ENCODE measurements around the gene FIGNL1.
A peak's percentile ranks its signal among the peaks of the same experiment; 100 is the strongest.

The FIGNL1 gene

GRCh38 chr7:50405221-50405620 lies 44.9 kb downstream of the FIGNL1 start:
- Histone ChIP-seq H3K36me3 (replicated peaks; ENCODE audit: low read depth, low read length) (peaks cover 46% of the 10 kb centered on the region), H3K27me3 (ENCODE audit: low read depth, low read length) (no peaks in the 10 kb centered on the region), H3K27ac (ENCODE audit: low read length) (peak overlapping the region; percentile 60), H3K9me3 (ENCODE audit: insufficient read depth, low read length) (no peaks in the 10 kb centered on the region), H3K9ac (ENCODE audit: low read length) (peak overlapping the region; percentile 12; the same call in 1 of the 2 replicates), H3K4me2 (ENCODE audit: low read length) (peak overlapping the region; percentile 72), H4K20me1 (ENCODE audit: insufficient read depth, low read length) (peaks cover 19% of the 10 kb centered on the region), H3K79me2 (ENCODE audit: low read length) (peaks cover 33% of the 10 kb centered on the region), H2AFZ (ENCODE audit: low read depth, low read length) (no peak overlapping the region), H3K4me1 (ENCODE audit: low read length) (peaks cover 77% of the 10 kb centered on the region), H3K4me3 (ENCODE audit: low read length) (peak overlapping the region; percentile 37; the same call in 1 of the 2 replicates)
- no peak for TF ChIP-seq EZH2phosphoT487 (IDR thresholded peaks at IDR 0.05; ENCODE audit: low read depth)
- TF ChIP-seq, protein P1, sequence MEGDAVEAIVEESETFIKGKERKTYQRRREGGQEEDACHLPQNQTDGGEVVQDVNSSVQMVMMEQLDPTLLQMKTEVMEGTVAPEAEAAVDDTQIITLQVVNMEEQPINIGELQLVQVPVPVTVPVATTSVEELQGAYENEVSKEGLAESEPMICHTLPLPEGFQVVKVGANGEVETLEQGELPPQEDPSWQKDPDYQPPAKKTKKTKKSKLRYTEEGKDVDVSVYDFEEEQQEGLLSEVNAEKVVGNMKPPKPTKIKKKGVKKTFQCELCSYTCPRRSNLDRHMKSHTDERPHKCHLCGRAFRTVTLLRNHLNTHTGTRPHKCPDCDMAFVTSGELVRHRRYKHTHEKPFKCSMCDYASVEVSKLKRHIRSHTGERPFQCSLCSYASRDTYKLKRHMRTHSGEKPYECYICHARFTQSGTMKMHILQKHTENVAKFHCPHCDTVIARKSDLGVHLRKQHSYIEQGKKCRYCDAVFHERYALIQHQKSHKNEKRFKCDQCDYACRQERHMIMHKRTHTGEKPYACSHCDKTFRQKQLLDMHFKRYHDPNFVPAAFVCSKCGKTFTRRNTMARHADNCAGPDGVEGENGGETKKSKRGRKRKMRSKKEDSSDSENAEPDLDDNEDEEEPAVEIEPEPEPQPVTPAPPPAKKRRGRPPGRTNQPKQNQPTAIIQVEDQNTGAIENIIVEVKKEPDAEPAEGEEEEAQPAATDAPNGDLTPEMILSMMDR (IDR thresholded peaks at IDR 0.05; ENCODE audit: low read depth, low read length) = no peak

DNA sequence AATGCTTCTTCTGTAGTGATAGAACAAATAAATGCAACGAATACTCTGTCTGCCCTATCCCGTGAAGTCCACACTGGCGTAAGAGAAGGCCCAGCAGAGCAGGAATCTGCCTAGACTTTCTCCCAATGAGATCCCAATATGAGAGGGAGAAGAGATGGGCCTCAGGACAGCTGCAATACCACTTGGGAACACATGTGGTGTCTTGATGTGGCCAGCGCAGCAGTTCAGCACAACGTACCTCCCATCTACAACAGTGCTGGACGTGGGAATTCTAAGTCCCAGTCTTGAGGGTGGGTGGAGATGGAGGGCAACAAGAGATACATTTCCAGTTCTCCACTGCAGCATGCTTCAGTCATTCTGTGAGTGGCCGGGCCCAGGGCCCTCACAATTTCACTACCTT lies 45.8 kb downstream of the FIGNL1 start:
- Histone ChIP-seq H3K4me1 (ENCODE audit: low read length) (peaks cover 68% of the 10 kb centered on the region), H3K27ac (ENCODE audit: low read length) (peak overlapping the region; percentile 60), H3K79me2 (ENCODE audit: low read length) (peaks cover 41% of the 10 kb centered on the region), H3K27me3 (ENCODE audit: low read depth, low read length) (no peaks in the 10 kb centered on the region), H2AFZ (ENCODE audit: low read depth, low read length) (no peak overlapping the region), H3K36me3 (replicated peaks; ENCODE audit: low read depth, low read length) (peaks cover 54% of the 10 kb centered on the region), H3K4me3 (ENCODE audit: low read length) (no peak overlapping the region), H3K9ac (ENCODE audit: low read length) (no peak overlapping the region), H3K9me3 (ENCODE audit: insufficient read depth, low read length) (no peaks in the 10 kb centered on the region), H4K20me1 (ENCODE audit: insufficient read depth, low read length) (peaks cover 19% of the 10 kb centered on the region), H3K4me2 (ENCODE audit: low read length) (peak overlapping the region; percentile 72)
- TF ChIP-seq, protein P1 (IDR thresholded peaks at IDR 0.05; ENCODE audit: low read depth, low read length) = peak; percentile 16; the same call in 1 of the 2 replicates
- TF ChIP-seq EZH2phosphoT487 (IDR thresholded peaks at IDR 0.05; ENCODE audit: low read depth) = no peak

GRCh38 chr7:50400114-50400513 lies 50.0 kb downstream of the FIGNL1 start:
- H3K4me3 ChIP-seq (ENCODE audit: low read length) = no peak overlapping the region

GRCh38 chr7:50399635-50400034 lies 50.5 kb downstream of the FIGNL1 start:
- H4K20me1 ChIP-seq (ENCODE audit: insufficient read depth, low read length) = peaks cover 40% of the 10 kb centered on the region
- peaks cover 58% of the 10 kb centered on the region for H3K36me3 ChIP-seq (replicated peaks; ENCODE audit: low read depth, low read length)
- no peak overlapping the region for H3K4me2 ChIP-seq (ENCODE audit: low read length)
- H3K4me3 ChIP-seq (ENCODE audit: low read length) = no peak overlapping the region
- no peaks in the 10 kb centered on the region for H3K9me3 ChIP-seq (ENCODE audit: insufficient read depth, low read length)
- H3K9ac ChIP-seq (ENCODE audit: low read length) = no peak overlapping the region
- H2AFZ ChIP-seq (ENCODE audit: low read depth, low read length) = no peak overlapping the region
- H3K27me3 ChIP-seq (ENCODE audit: low read depth, low read length) = no peaks in the 10 kb centered on the region
- H3K27ac ChIP-seq (ENCODE audit: low read length) = no peak overlapping the region
- H3K79me2 ChIP-seq (ENCODE audit: low read length) = peaks cover 80% of the 10 kb centered on the region
- peaks cover 61% of the 10 kb centered on the region for H3K4me1 ChIP-seq (ENCODE audit: low read length)
- TF ChIP-seq, protein P1 (IDR thresholded peaks at IDR 0.05; ENCODE audit: low read depth, low read length) = no peak
- TF ChIP-seq EZH2phosphoT487 (IDR thresholded peaks at IDR 0.05; ENCODE audit: low read depth) = no peak

More at GRCh38 chr7:50400114-50400513, 50.0 kb downstream of the FIGNL1 start:
- no peak overlapping the region for H2AFZ ChIP-seq (ENCODE audit: low read depth, low read length)
- H3K9me3 ChIP-seq (ENCODE audit: insufficient read depth, low read length) = no peaks in the 10 kb centered on the region
- H3K4me2 ChIP-seq (ENCODE audit: low read length) = no peak overlapping the region
- peaks cover 63% of the 10 kb centered on the region for H3K36me3 ChIP-seq (replicated peaks; ENCODE audit: low read depth, low read length)
- no peak overlapping the region for H3K27ac ChIP-seq (ENCODE audit: low read length)
- H3K9ac ChIP-seq (ENCODE audit: low read length) = no peak overlapping the region
- H3K4me1 ChIP-seq (ENCODE audit: low read length) = peaks cover 61% of the 10 kb centered on the region
- H3K79me2 ChIP-seq (ENCODE audit: low read length) = peaks cover 78% of the 10 kb centered on the region
- no peaks in the 10 kb centered on the region for H3K27me3 ChIP-seq (ENCODE audit: low read depth, low read length)
- TF ChIP-seq, protein P1 (IDR thresholded peaks at IDR 0.05; ENCODE audit: low read depth, low read length) = no peak
- TF ChIP-seq EZH2phosphoT487 (IDR thresholded peaks at IDR 0.05; ENCODE audit: low read depth) = no peak
- H4K20me1 ChIP-seq (ENCODE audit: insufficient read depth, low read length) = peaks cover 45% of the 10 kb centered on the region
